Heart right ventricle (tissue), 16 donors: ENCODE measurements around the gene PANX1. TPM values are rescaled to one million over a fixed set of nuclear protein-coding genes. Genes with fewer than 3 reads are reported as not detected.

Experiments
- ATAC-seq, 8 donors: fragments of 200-7000 bp; cut with Tn5 transposase; one replicate each; pipeline ENCODE4 v1.9.1; 2020; ENCODE audit warnings: mild to moderate bottlenecking in 8 of 8, moderate library complexity in 8 of 8, moderate number of reproducible peaks in 1 of 8
- DNase-seq, 2 donors: peaks; one replicate each; pipeline ENCODE4 v3.0.0-alpha.2; 2020
- H3K27ac ChIP-seq, 10 donors: fragments of 200-600 bp; sonication (generic) in 2 of 10; one replicate each; pipeline versions ENCODE4 v1.5.0 to v1.8.0; 2020 to 2022; ENCODE audit warnings: mild to moderate bottlenecking in 3 of 10
- H3K27me3 ChIP-seq, 7 donors: fragments of 200-600 bp; one replicate each; pipeline ENCODE4 v1.8.0; 2021 to 2022; ENCODE audit warnings: mild to moderate bottlenecking in 2 of 7
- H3K36me3 ChIP-seq, 9 donors: fragments of 200-600 bp; sonication (generic) in 1 of 9; one replicate each; pipeline versions ENCODE4 v1.5.0 to v1.8.0; 2020 to 2022; ENCODE audit warnings: mild to moderate bottlenecking in 2 of 9
- H3K4me1 ChIP-seq, 9 donors: fragments of 200-600 bp; sonication (generic) in 1 of 9; one replicate each; pipeline versions ENCODE4 v1.5.0 to v1.8.0; 2020 to 2022; ENCODE audit warnings: mild to moderate bottlenecking in 4 of 9
- H3K4me3 ChIP-seq, 10 donors: fragments of 200-600 bp; sonication (generic) in 2 of 10; one replicate each; pipeline versions ENCODE4 v1.5.0 to v1.8.0; 2020 to 2022; ENCODE audit warnings: mild to moderate bottlenecking in 7 of 10, moderate library complexity in 2 of 10
- H3K9me3 ChIP-seq, 11 donors: fragments of 200-600 bp in 10 of 11; sonication (generic) in 2 of 11; one replicate each; pipeline versions ENCODE4 v1.5.0 to v1.8.0; 2013 to 2022; ENCODE audit warnings: mild to moderate bottlenecking in 2 of 11, control low read depth in 1 of 11, moderate library complexity in 1 of 11
- WGBS, 2 donors: extraction: QIAGEN DNeasy Blood & Tissue Kit; methylation state at CpG; one replicate each; pipeline ENCODE4 v1.1.7; 2013; ENCODE audit warnings: inconsistent platforms in 1 of 2; 5-methylcytosine and 5-hydroxymethylcytosine counted together
- intact Hi-C, 10 donors: fragments of 100-400 bp; cut with DNase I; formaldehyde crosslinking; loops; one replicate each; pipeline versions ENCODE4 v1.11.1 to v1.14.2; 2022
- polyA plus RNA-seq, 2 donors: library from polyadenylated mRNA; stranded (reverse); fragments of 200-250 nt; gene quantifications; one replicate each; pipeline ENCODE4 v1.2.3, GENCODE V29; 2013
- total RNA-seq, 10 donors: library from RNA; stranded (reverse); fragmentation: NEBNext Ultra II Directional in 3 of 10; extraction: Animal tissue kit (Norgen Biotek cat#: 25700) in 3 of 10; gene quantifications; one replicate each; pipeline versions ENCODE4 v1.2.1 to v1.2.4, GENCODE V29; 2021 to 2023
- TF ChIP-seq, protein P1 (sequence below), 9 donors: fragments of 200-600 bp; sonication (generic) in 2 of 9; IDR thresholded peaks; one replicate each; pipeline versions ENCODE4 v1.5.0 to v1.8.0; 2021 to 2022; ENCODE audit warnings: antibody characterized with exemption in 9 of 9, mild to moderate bottlenecking in 5 of 9, moderate library complexity in 1 of 9
- donor health status: Arrhythmogenic right ventricular cardiomyopathy.
- donor health status: ischemic (EF 13 %, LVEDD 7.1; RV severe dilation, severe dysfunction).
- donor health status: healthy with polysubstance abuse.
- donor health status: DM: no; HTN: yes; CAD: no.
- donor health status: DM: no; HTN: no; CAD: no.
- donor health status: ischemic (EF 25% LVEDD 6.9; RV normal size, moderate dysfunction).
- donor health status: ischemic (EF 25% LVEDD 5.7; RV mildly dilated, moderate dysfunction).
- donor health status: healthy.
- donor health status: DM: yes; HTN: yes; CAD: no.
- donor health status: Ischemic cardiomyopathy.
- donor health status: ischemic (EF 35%, LVEDD 5.7; RV mildly dilated, moderate dysfunction).
- donor health status: nonischemic (EF 11% LVEDD 7.7; RV severe dilation, severe dysfunction).
- donor health status: DM: yes; HTN: yes; CAD: no.
- donor health status: PGD.
- donor health status: ischemic (EF 29% LVEDD 5.4; RV normal size, mild dysfunction).
- donor health status: nonischemic (EF 23%, LVEDD 6.1; RV moderate dilation, normal function).

PANX1 gene
- total and polyA plus RNA-seq, 12 donors: 4.4 to 42.4 (median 19.3) TPM

DNA sequence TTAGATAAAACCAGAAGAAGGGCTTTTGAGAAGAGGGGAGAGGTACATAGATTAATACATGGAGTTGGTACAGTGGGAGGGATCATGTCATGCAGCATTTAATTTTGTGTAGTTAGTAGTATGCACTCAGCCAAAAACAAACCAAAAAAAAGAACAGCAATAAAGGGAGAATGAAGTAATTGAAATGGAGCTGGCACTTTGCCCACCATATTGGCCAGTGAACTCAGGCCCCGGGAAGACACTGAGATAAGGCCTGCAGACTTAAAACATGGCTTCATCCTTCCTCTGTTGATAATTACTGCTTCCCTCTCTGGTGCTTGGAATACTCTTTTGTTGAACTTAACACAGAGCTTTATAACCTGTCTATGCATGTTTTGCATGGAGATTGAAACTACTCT lies 3.1 kb downstream of the PANX1 start:
- Histone ChIP-seq H3K4me1 (peaks cover 18 to 84% (median 76%) of the 10 kb centered on the region in 9 donors), H3K27ac (peak overlapping the region in 8 of 10 donors; percentile 33 to 96 (median 94)), H3K36me3 (no peaks in the 10 kb centered on the region), H3K9me3 (no peaks in the 10 kb centered on the region), H3K27me3 (no peaks in the 10 kb centered on the region), H3K4me3 (peak overlapping the region in 2 of 10 donors; percentile 83 to 89)
- TF ChIP-seq, protein P1, sequence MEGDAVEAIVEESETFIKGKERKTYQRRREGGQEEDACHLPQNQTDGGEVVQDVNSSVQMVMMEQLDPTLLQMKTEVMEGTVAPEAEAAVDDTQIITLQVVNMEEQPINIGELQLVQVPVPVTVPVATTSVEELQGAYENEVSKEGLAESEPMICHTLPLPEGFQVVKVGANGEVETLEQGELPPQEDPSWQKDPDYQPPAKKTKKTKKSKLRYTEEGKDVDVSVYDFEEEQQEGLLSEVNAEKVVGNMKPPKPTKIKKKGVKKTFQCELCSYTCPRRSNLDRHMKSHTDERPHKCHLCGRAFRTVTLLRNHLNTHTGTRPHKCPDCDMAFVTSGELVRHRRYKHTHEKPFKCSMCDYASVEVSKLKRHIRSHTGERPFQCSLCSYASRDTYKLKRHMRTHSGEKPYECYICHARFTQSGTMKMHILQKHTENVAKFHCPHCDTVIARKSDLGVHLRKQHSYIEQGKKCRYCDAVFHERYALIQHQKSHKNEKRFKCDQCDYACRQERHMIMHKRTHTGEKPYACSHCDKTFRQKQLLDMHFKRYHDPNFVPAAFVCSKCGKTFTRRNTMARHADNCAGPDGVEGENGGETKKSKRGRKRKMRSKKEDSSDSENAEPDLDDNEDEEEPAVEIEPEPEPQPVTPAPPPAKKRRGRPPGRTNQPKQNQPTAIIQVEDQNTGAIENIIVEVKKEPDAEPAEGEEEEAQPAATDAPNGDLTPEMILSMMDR (IDR thresholded peaks at IDR 0.05): no peak
- WGBS, 2 donors: 10 to 11% methylated on average over 1 of the region's 1 CpG
- ATAC-seq (no peak), DNase-seq (peak in 1 of 2 donors; percentile 60)
- intact Hi-C loops: loop anchor here in 1 of 10 donors (5.0 kb wide), 1 partner anchor 51 kb away; no protein-coding TSS in a partner anchor

GRCh38 chr11:94132152-94132558 lies 3.5 kb downstream of the PANX1 start:
- Histone ChIP-seq H3K36me3 (no peaks in the 10 kb centered on the region), H3K27ac (peak overlapping the region in 7 of 10 donors; percentile 21 to 96 (median 94)), H3K4me1 (peaks cover 18 to 85% (median 76%) of the 10 kb centered on the region in 9 donors), H3K4me3 (peak overlapping the region in 1 of 10 donors; percentile 89), H3K9me3 (no peaks in the 10 kb centered on the region), H3K27me3 (no peaks in the 10 kb centered on the region)
- DNase-seq (peak in 1 of 2 donors; percentile 29), ATAC-seq (no peak)
- 53 to 57% methylated on average over 5 of the region's 5 CpGs for WGBS, 2 donors
- intact Hi-C loops: loop anchor here in 1 of 10 donors (5.0 kb wide), 1 partner anchor 50 kb away; no protein-coding TSS in a partner anchor
- TF ChIP-seq, protein P1 (IDR thresholded peaks at IDR 0.05): no peak

DNA sequence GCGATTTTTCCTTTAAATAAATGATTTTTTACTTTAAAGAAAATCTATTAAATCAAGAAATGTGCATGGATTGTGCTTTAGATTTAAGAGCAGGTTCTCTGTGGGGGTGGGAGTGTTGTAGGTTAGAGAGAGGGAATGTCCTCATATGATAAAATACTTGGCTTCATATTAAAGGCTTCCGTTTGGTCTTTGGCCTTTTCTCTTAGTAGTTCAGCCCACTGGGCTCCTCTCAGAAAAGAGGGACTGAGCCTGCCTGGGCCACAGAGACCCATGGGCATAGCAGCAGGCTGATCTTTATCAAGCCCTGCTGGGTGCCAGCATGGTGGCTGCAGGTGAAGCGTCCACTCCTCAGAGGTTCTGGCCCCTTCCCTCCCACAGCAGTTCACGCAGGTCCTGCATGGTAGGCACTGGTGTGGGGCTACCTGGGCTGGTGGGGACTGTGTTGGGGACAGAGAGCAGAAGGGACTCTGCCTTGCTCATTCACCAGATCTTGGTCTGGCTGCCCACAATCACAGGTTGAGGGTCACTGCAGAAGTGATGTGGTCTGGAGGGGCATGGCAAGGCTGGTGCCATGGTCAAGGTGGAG lies 4.3 kb downstream of the PANX1 start:
- TF ChIP-seq, protein P1 (IDR thresholded peaks at IDR 0.05): no peak
- WGBS, 2 donors: 88 to 92% methylated on average over 4 of the region's 4 CpGs
- no peak overlapping the region for H3K4me3 ChIP-seq
- H3K9me3 ChIP-seq: no peaks in the 10 kb centered on the region
- no peak for ATAC-seq
- no peaks in the 10 kb centered on the region for H3K27me3 ChIP-seq
- intact Hi-C loops: loop anchor here in 1 of 10 donors (5.0 kb wide), 1 partner anchor 49 kb away; no protein-coding TSS in a partner anchor
- H3K36me3 ChIP-seq: no peaks in the 10 kb centered on the region
- peaks cover 16 to 83% (median 72%) of the 10 kb centered on the region in 9 donors for H3K4me1 ChIP-seq
- H3K27ac ChIP-seq: peak overlapping the region in 6 of 10 donors; percentile 44 to 96 (median 90)
- no peak for DNase-seq

DNA sequence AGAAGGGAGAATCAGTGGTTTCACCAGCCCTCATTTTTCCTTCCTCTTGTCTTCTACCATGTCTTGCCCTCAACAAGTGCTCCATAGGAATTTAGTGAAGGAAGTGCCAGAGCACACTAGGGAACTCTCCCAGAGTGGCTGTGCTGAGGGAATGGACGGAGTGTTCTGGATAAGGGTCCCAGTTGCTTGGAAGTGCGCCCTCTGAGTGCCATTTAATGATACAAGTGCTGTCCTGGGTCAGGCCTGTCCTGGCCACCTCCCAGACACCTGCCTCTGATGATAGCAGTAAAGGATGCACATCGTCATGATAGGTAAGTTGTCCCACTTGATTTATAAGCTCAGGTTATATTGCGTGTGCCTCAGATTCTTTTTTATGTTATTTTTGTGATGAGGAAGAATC lies 5.1 kb downstream of the PANX1 start:
- intact Hi-C loops: loop anchor here in 1 of 10 donors (5.0 kb wide), 1 partner anchor 49 kb away; no protein-coding TSS in a partner anchor
- WGBS, 2 donors: 68 to 75% methylated on average over 4 of the region's 4 CpGs
- Histone ChIP-seq H3K27ac (peak overlapping the region in 6 of 10 donors; percentile 77 to 96 (median 84)), H3K4me3 (no peak overlapping the region), H3K27me3 (no peaks in the 10 kb centered on the region), H3K4me1 (peaks cover 15 to 83% (median 68%) of the 10 kb centered on the region in 9 donors), H3K9me3 (no peaks in the 10 kb centered on the region), H3K36me3 (no peaks in the 10 kb centered on the region)
- peak in 2 of 8 donors; percentile 54 to 72 for ATAC-seq
- TF ChIP-seq, protein P1 (IDR thresholded peaks at IDR 0.05): no peak
- DNase-seq: no peak
